ENCODE measurements around the gene NR6A1. TPM values are rescaled to one million over a fixed set of nuclear protein-coding genes. Genes with fewer than 3 reads are reported as not detected.

Gene NR6A1
- total and polyA plus RNA-seq, 5 donors from 2014 or later, result 0.05 TPM; not detected in 4

DNA sequence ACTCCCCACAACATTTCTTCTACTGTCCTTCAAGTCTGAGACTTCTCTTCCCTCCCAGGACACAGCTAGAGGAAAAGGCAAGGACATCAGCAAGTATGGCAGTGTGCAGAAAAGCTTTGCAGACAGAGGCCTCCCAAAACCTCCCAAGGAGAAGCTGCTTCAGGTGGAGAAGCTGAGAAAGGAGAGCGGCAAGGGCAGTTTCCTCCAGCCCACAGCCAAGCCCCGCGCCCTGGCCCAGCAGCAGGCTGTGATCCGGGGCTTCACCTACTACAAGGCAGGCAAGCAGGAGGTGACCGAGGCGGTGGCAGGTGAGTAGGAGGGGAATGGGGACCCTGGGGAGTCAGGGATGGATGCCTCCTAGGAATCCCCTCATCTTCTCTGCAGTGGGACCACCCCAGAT, 30.2 kb upstream of the NR6A1 start:
- Histone ChIP-seq H3K4me3 (ENCODE audit: low read depth, low read length) (no peak overlapping the region), H3K4me1 (ENCODE audit: control insufficient read depth, insufficient read depth, low read length, poor library complexity, severe bottlenecking) (no peaks in the 10 kb centered on the region), H3K27ac (ENCODE audit: insufficient read depth, low read length, poor library complexity, severe bottlenecking) (no peak overlapping the region), H3K9me3 (ENCODE audit: control insufficient read depth in 2 of 2, low read length in 2 of 2) (no peaks in the 10 kb centered on the region), H3K27me3 (ENCODE audit: control insufficient read depth, insufficient read depth, low read length) (no peaks in the 10 kb centered on the region), H3K36me3 (ENCODE audit: control insufficient read depth, insufficient read depth, low read length) (no peaks in the 10 kb centered on the region)
- Mint-ChIP-seq H3K27me3 (peaks cover 18% of the 10 kb centered on the region), H3K36me3 (no peaks in the 10 kb centered on the region), H3K9me3 (no peaks in the 10 kb centered on the region), H3K27ac (no peak overlapping the region), H3K4me1 (no peaks in the 10 kb centered on the region), H3K4me3 (no peak overlapping the region)
- ATAC-seq (ENCODE audit: low read depth in 2 of 2) (no peak), DNase-seq (no peak)

- Histone ChIP-seq H3K4me1 (ENCODE audit: control insufficient read depth, insufficient read depth, low read length, poor library complexity, severe bottlenecking) (no peaks in the 10 kb centered on the region), H3K9me3 (ENCODE audit: control insufficient read depth in 2 of 2, low read length in 2 of 2) (no peaks in the 10 kb centered on the region), H3K4me3 (ENCODE audit: low read depth, low read length) (no peak overlapping the region), H3K27me3 (ENCODE audit: control insufficient read depth, insufficient read depth, low read length) (no peaks in the 10 kb centered on the region), H3K36me3 (ENCODE audit: control insufficient read depth, insufficient read depth, low read length) (no peaks in the 10 kb centered on the region), H3K27ac (ENCODE audit: insufficient read depth, low read length, poor library complexity, severe bottlenecking) (no peak overlapping the region)
- ATAC-seq (ENCODE audit: low read depth in 2 of 2) (no peak), DNase-seq (no peak)
- Mint-ChIP-seq H3K9me3 (no peaks in the 10 kb centered on the region), H3K27me3 (peaks cover 18% of the 10 kb centered on the region), H3K36me3 (no peaks in the 10 kb centered on the region), H3K4me3 (peak overlapping the region in 1 of 4 donors; percentile 58), H3K4me1 (no peaks in the 10 kb centered on the region), H3K27ac (no peak overlapping the region)
Observed at GRCh38 chr9:124800306-124801259, 29.5 kb upstream of the NR6A1 start.

- no peaks in the 10 kb centered on the region for H3K4me1 Mint-ChIP-seq
- no peak overlapping the region for H3K4me3 Mint-ChIP-seq
- no peak overlapping the region for H3K27ac Mint-ChIP-seq
- H3K4me3 ChIP-seq (ENCODE audit: low read depth, low read length), result no peak overlapping the region
- H3K27ac ChIP-seq (ENCODE audit: insufficient read depth, low read length, poor library complexity, severe bottlenecking), result no peak overlapping the region
- no peaks in the 10 kb centered on the region for H3K9me3 ChIP-seq (ENCODE audit: control insufficient read depth in 2 of 2, low read length in 2 of 2)
- no peaks in the 10 kb centered on the region for H3K9me3 Mint-ChIP-seq
- no peaks in the 10 kb centered on the region for H3K36me3 Mint-ChIP-seq
- H3K27me3 Mint-ChIP-seq, result peaks cover 12% of the 10 kb centered on the region
- ATAC-seq (ENCODE audit: low read depth in 2 of 2), result no peak
- no peak for DNase-seq
- H3K4me1 ChIP-seq (ENCODE audit: control insufficient read depth, insufficient read depth, low read length, poor library complexity, severe bottlenecking), result no peaks in the 10 kb centered on the region
- no peaks in the 10 kb centered on the region for H3K36me3 ChIP-seq (ENCODE audit: control insufficient read depth, insufficient read depth, low read length)
- H3K27me3 ChIP-seq (ENCODE audit: control insufficient read depth, insufficient read depth, low read length), result no peaks in the 10 kb centered on the region
Observed at GRCh38 chr9:124799274-124800006, 28.3 kb upstream of the NR6A1 start.

GRCh38 chr9:124797343-124798103, 26.4 kb upstream of the NR6A1 start:
- Histone ChIP-seq H3K36me3 (ENCODE audit: control insufficient read depth, insufficient read depth, low read length) (no peaks in the 10 kb centered on the region), H3K4me3 (ENCODE audit: low read depth, low read length) (no peak overlapping the region), H3K27ac (ENCODE audit: insufficient read depth, low read length, poor library complexity, severe bottlenecking) (no peak overlapping the region), H3K27me3 (ENCODE audit: control insufficient read depth, insufficient read depth, low read length) (no peaks in the 10 kb centered on the region), H3K9me3 (ENCODE audit: control insufficient read depth in 2 of 2, low read length in 2 of 2) (no peaks in the 10 kb centered on the region), H3K4me1 (ENCODE audit: control insufficient read depth, insufficient read depth, low read length, poor library complexity, severe bottlenecking) (no peaks in the 10 kb centered on the region)
- no peak overlapping the region for H3K4me3 Mint-ChIP-seq
- peaks cover 16% of the 10 kb centered on the region for H3K27me3 Mint-ChIP-seq
- DNase-seq (no peak), ATAC-seq (ENCODE audit: low read depth in 2 of 2) (no peak)
- H3K27ac Mint-ChIP-seq, result no peak overlapping the region
- H3K36me3 Mint-ChIP-seq, result no peaks in the 10 kb centered on the region
- no peaks in the 10 kb centered on the region for H3K9me3 Mint-ChIP-seq
- no peaks in the 10 kb centered on the region for H3K4me1 Mint-ChIP-seq

DNA sequence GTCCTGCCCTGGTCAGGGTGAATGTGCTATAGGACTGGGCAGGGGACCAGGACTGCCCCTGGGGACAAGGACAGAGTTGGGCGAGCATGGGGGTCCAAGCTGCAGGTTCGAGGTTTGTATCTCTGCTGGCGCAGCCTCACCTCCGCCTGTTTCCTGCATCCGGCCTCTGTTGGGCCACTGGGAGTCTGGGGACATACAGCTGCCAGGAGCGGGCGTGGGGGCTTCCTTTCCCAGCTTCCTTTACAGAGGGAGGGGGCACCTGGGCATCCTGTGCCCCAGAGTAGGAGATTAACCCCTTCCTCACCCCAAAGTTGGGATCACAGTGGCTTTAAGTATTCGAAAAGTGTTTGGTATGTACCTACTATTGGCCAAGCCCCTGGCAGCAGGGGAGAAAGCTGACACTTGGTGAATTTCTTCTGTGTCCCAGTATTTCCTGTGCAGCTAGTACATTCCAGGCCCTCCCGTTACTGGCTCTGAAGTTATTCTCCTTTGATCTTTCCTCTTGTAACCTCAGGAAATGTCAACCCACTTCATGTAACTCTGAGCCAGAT, 24.8 kb upstream of the NR6A1 start:
- Mint-ChIP-seq H3K27me3 (peaks cover 7% of the 10 kb centered on the region), H3K36me3 (no peaks in the 10 kb centered on the region)
- ATAC-seq (ENCODE audit: low read depth in 2 of 2), result no peak

GRCh38 chr9:124794902-124795491, 23.9 kb upstream of the NR6A1 start:
- Mint-ChIP-seq H3K9me3 (no peaks in the 10 kb centered on the region), H3K27me3 (peaks cover 15% of the 10 kb centered on the region), H3K36me3 (no peaks in the 10 kb centered on the region), H3K27ac (no peak overlapping the region), H3K4me3 (no peak overlapping the region), H3K4me1 (no peaks in the 10 kb centered on the region)
- Histone ChIP-seq H3K4me1 (ENCODE audit: control insufficient read depth, insufficient read depth, low read length, poor library complexity, severe bottlenecking) (no peaks in the 10 kb centered on the region), H3K27me3 (ENCODE audit: control insufficient read depth, insufficient read depth, low read length) (no peaks in the 10 kb centered on the region), H3K27ac (ENCODE audit: insufficient read depth, low read length, poor library complexity, severe bottlenecking) (no peak overlapping the region), H3K9me3 (ENCODE audit: control insufficient read depth in 2 of 2, low read length in 2 of 2) (no peaks in the 10 kb centered on the region), H3K36me3 (ENCODE audit: control insufficient read depth, insufficient read depth, low read length) (no peaks in the 10 kb centered on the region), H3K4me3 (ENCODE audit: low read depth, low read length) (no peak overlapping the region)
- no peak for DNase-seq
- no peak for ATAC-seq (ENCODE audit: low read depth in 2 of 2)

More for the DNA sequence above, 24.8 kb upstream of the NR6A1 start:
- DNase-seq, result no peak
- Histone ChIP-seq H3K27ac (ENCODE audit: insufficient read depth, low read length, poor library complexity, severe bottlenecking) (no peak overlapping the region), H3K27me3 (ENCODE audit: control insufficient read depth, insufficient read depth, low read length) (no peaks in the 10 kb centered on the region), H3K4me3 (ENCODE audit: low read depth, low read length) (no peak overlapping the region), H3K9me3 (ENCODE audit: control insufficient read depth in 2 of 2, low read length in 2 of 2) (no peaks in the 10 kb centered on the region), H3K4me1 (ENCODE audit: control insufficient read depth, insufficient read depth, low read length, poor library complexity, severe bottlenecking) (no peaks in the 10 kb centered on the region), H3K36me3 (ENCODE audit: control insufficient read depth, insufficient read depth, low read length) (no peaks in the 10 kb centered on the region)
- H3K4me3 Mint-ChIP-seq, result no peak overlapping the region
- H3K27ac Mint-ChIP-seq, result no peak overlapping the region
- H3K4me1 Mint-ChIP-seq, result no peaks in the 10 kb centered on the region
- H3K9me3 Mint-ChIP-seq, result no peaks in the 10 kb centered on the region

DNA sequence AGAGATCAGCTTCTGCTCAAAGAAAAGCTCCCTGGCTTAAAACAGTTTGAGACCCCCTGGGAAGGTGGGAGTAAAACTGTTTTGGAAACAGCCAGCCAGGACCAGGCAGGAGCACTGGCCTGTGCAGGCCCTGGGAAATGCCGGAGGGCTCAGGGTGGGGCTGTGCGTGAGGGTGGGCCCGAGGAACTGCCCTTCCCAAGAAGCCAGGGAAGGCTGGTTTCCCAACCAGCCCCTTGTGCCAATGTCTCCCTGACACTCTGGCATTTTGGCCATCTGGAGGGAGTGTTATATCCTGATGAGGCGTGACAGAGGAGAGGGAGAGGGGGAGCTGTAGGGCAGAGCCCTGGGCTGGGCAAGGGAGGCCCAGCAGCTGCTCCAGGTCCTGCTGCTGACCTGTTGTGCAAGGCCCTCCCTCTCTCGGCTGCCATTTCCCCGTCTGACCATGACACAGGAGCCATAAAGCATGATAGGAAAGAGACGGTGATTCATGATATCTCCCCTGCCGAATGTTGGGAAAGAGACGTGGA, 22.0 kb upstream of the NR6A1 start:
- Histone ChIP-seq H3K36me3 (ENCODE audit: control insufficient read depth, insufficient read depth, low read length) (no peaks in the 10 kb centered on the region), H3K27me3 (ENCODE audit: control insufficient read depth, insufficient read depth, low read length) (no peaks in the 10 kb centered on the region), H3K4me3 (ENCODE audit: low read depth, low read length) (no peak overlapping the region), H3K4me1 (ENCODE audit: control insufficient read depth, insufficient read depth, low read length, poor library complexity, severe bottlenecking) (no peaks in the 10 kb centered on the region), H3K27ac (ENCODE audit: insufficient read depth, low read length, poor library complexity, severe bottlenecking) (no peak overlapping the region), H3K9me3 (ENCODE audit: control insufficient read depth in 2 of 2, low read length in 2 of 2) (no peaks in the 10 kb centered on the region)
- Mint-ChIP-seq H3K27me3 (peaks cover 24% of the 10 kb centered on the region), H3K4me1 (no peaks in the 10 kb centered on the region), H3K27ac (no peak overlapping the region), H3K36me3 (no peaks in the 10 kb centered on the region), H3K9me3 (no peaks in the 10 kb centered on the region), H3K4me3 (no peak overlapping the region)
- DNase-seq (no peak), ATAC-seq (ENCODE audit: low read depth in 2 of 2) (no peak)
